Spleen (tissue), 11 donors: Measurements from ENCODE around the gene TM9SF4. TPM values are rescaled to one million over a fixed set of nuclear protein-coding genes. Genes with fewer than 3 reads are reported as not detected.

Experiments used
- DNase-seq: peaks from one replicate; pipeline ENCODE4 v3.0.0-alpha.2; 2020
- H3K27ac ChIP-seq, 8 donors: fragments of 200-600 bp; sonication (generic) in 7 of 8; 1 replicate in 4 of 8; 2 replicates in 4 of 8; pipeline versions ENCODE4 v1.5.0 to v1.8.0; 2016 to 2021; ENCODE audit warnings: inconsistent platforms in 4 of 8, mild to moderate bottlenecking in 4 of 8, moderate library complexity in 1 of 8
- H3K27me3 ChIP-seq, 7 donors: fragments of 200-600 bp; sonication (generic) in 6 of 7; replicated peaks in 1 of 7; 1 replicate in 4 of 7; 2 replicates in 3 of 7; pipeline versions ENCODE4 v1.5.0 to v1.8.0; 2016 to 2021; ENCODE audit warnings: inconsistent platforms in 3 of 7, mild to moderate bottlenecking in 1 of 7
- H3K36me3 ChIP-seq, 6 donors: fragments of 200-600 bp; sonication (generic) in 5 of 6; 1 replicate in 4 of 6; 2 replicates in 2 of 6; pipeline versions ENCODE4 v1.5.0 to v1.8.0; 2016 to 2021; ENCODE audit warnings: inconsistent platforms in 2 of 6
- H3K4me1 ChIP-seq, 6 donors: fragments of 200-600 bp; sonication (generic) in 5 of 6; 1 replicate in 3 of 6; 2 replicates in 3 of 6; pipeline versions ENCODE4 v1.5.0 to v1.8.0; 2016 to 2021; ENCODE audit warnings: inconsistent platforms in 3 of 6
- H3K4me3 ChIP-seq, 8 donors: fragments of 200-600 bp; sonication (generic) in 7 of 8; 1 replicate in 4 of 8; 2 replicates in 4 of 8; pipeline versions ENCODE4 v1.5.0 to v1.8.0; 2016 to 2021; ENCODE audit warnings: inconsistent platforms in 4 of 8, mild to moderate bottlenecking in 4 of 8, moderate library complexity in 2 of 8
- H3K9me3 ChIP-seq, 8 donors: fragments of 200-600 bp; sonication (generic) in 7 of 8; 1 replicate in 4 of 8; 2 replicates in 4 of 8; pipeline versions ENCODE4 v1.5.0 to v1.8.0; 2016 to 2021; ENCODE audit warnings: inconsistent platforms in 4 of 8
- CTCF ChIP-seq, 11 experiments: fragments of 200-600 bp in 7 of 11; fragments of 450-650 bp in 4 of 11; sonication (generic) in 4 of 11; IDR thresholded peaks in 8 of 11; conservative IDR thresholded peaks in 3 of 11; 1 replicate in 7 of 11; 2 replicates in 4 of 11; pipeline versions ENCODE4 v1.4.0 to v1.8.0; 2016 to 2021; ENCODE audit warnings: antibody characterized with exemption in 11 of 11, inconsistent platforms in 4 of 11, mild to moderate bottlenecking in 1 of 11
- POLR2A ChIP-seq, 3 donors: fragments of 450-650 bp; IDR thresholded peaks; one replicate each; pipeline ENCODE4 v1.5.1; 2017; ENCODE audit warnings: antibody characterized with exemption in 3 of 3, mild to moderate bottlenecking in 1 of 3
- POLR2AphosphoS5 ChIP-seq, 3 donors: sonication (generic); formaldehyde crosslinking; IDR thresholded peaks; one replicate each; pipeline ENCODE4 v1.5.1; 2017; ENCODE audit warnings: antibody characterized with exemption in 3 of 3
- WGBS, 5 donors: extraction: QIAGEN DNeasy Blood & Tissue Kit in 3 of 5; methylation state at CpG; one replicate each; pipeline versions ENCODE4 v1.1.5 to v1.1.7; 2013 to 2018; 5-methylcytosine and 5-hydroxymethylcytosine counted together
- intact Hi-C: fragments of 100-400 bp; cut with DNase I; formaldehyde crosslinking; loops from one replicate; pipeline ENCODE4 v1.15.0; 2023; ENCODE audit warnings: low total_unique reads
- polyA plus RNA-seq, 3 donors: library from polyadenylated mRNA; stranded (reverse); fragments of 200-250 nt; gene quantifications; one replicate each; pipeline ENCODE4 v1.2.1, GENCODE V29; 2013
- total RNA-seq, 7 donors: library from RNA; depleted of rRNA in 3 of 7; stranded (reverse); fragments of >200 nt in 3 of 7; fragmentation: NEBNext Ultra II Directional in 4 of 7; extraction: Animal tissue kit (Norgen Biotek cat#: 25700) in 4 of 7; gene quantifications; one replicate each; pipeline versions ENCODE4 v1.1.0 to v1.2.1, GENCODE V29; 2016 to 2021
- donor health status: healthy with polysubstance abuse.
- donor health status: DM: no; HTN: no; CAD: no; lungs with moderate emphysema.
- donor health status: DM: no; HTN: no; CAD: no.
- donor health status: Bipolar disorder and iron deficiency.
- donor health status: healthy.
- donor health status: DM: no; HTN: no; CAD: no.
- donor health status: DM: yes; HTN: yes; CAD: no.

TM9SF4 gene
- total and polyA plus RNA-seq, 10 donors = 12.0 to 58.3 (median 41.0) TPM

DNA sequence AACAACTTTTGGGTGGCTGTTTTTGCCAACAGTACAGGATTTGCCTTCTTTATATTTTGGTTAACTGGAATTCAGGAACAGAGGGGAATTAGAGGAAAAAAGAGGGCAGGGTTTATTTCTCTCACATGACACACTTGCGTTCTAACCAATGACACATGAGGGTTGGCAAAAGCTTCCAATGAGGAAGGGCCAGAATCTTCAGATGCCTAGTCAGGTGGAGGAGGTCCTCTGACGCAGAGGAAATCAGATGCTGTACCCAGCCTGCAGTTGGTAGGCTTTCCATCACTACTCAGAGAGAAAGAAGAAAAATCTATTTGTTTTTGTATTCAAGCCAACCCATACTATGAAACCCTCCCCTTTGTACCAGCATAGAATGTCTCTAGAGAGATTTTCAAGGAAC lies 20.8 kb downstream of the TM9SF4 start:
- intact Hi-C loops = no loop called here
- no peaks in the 10 kb centered on the region for H3K27me3 ChIP-seq
- DNase-seq = no peak
- H3K27ac ChIP-seq = no peak overlapping the region
- 44 to 95% (median 92%) methylated on average over 2 of the region's 2 CpGs for WGBS, 5 donors
- peaks cover 0 to 59% (median 11%) of the 10 kb centered on the region in 6 donors for H3K36me3 ChIP-seq
- no peak overlapping the region for H3K4me3 ChIP-seq
- no peaks in the 10 kb centered on the region for H3K4me1 ChIP-seq
- TF ChIP-seq CTCF (IDR thresholded peaks at IDR 0.05 in 8 of 11, conservative IDR thresholded peaks at IDR 0.05 in 3 of 11) (no peak), POLR2A (IDR thresholded peaks at IDR 0.05) (no peak), POLR2AphosphoS5 (IDR thresholded peaks at IDR 0.05) (no peak)
- H3K9me3 ChIP-seq = no peaks in the 10 kb centered on the region

DNA sequence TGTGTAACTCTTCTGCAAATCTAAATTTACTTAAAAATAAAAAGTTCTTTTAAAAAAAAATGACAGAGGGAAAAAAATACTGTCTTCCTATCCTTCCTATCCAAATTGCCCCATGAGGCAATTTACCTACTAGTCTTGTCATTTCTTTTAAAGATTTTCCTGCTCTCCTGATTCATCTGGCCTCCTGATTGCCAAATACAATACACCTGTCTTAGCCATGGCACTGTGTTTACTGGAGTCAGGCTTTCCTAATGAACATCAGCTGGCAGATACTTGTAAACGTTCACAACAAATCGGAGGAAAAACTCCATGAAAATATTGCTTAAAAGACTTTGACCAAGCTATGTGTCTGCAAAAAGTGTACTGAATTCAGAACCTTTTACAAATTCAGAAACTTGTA lies 21.5 kb downstream of the TM9SF4 start:
- peaks cover 0 to 64% (median 12%) of the 10 kb centered on the region in 6 donors for H3K36me3 ChIP-seq

GRCh38 chr20:32132911-32133549 lies 23.5 kb downstream of the TM9SF4 start:
- Histone ChIP-seq H3K27me3 (no peaks in the 10 kb centered on the region), H3K4me1 (no peaks in the 10 kb centered on the region), H3K4me3 (no peak overlapping the region), H3K27ac (no peak overlapping the region), H3K36me3 (peaks cover 0 to 80% (median 30%) of the 10 kb centered on the region in 6 donors), H3K9me3 (no peaks in the 10 kb centered on the region)
- intact Hi-C loops = no loop called here
- 90 to 94% (median 93%) methylated on average over 10 of the region's 10 CpGs for WGBS, 5 donors
- no peak for TF ChIP-seq POLR2AphosphoS5 (IDR thresholded peaks at IDR 0.05)
- TF ChIP-seq POLR2A (IDR thresholded peaks at IDR 0.05) = no peak
- no peak for TF ChIP-seq CTCF (IDR thresholded peaks at IDR 0.05 in 8 of 11, conservative IDR thresholded peaks at IDR 0.05 in 3 of 11)
- DNase-seq = no peak

More for the DNA sequence above, 21.5 kb downstream of the TM9SF4 start:
- H3K27me3 ChIP-seq = no peaks in the 10 kb centered on the region
- no peak for DNase-seq
- no peaks in the 10 kb centered on the region for H3K9me3 ChIP-seq
- 38 to 93% (median 90%) methylated on average over 2 of the region's 2 CpGs for WGBS, 5 donors
- no peaks in the 10 kb centered on the region for H3K4me1 ChIP-seq
- H3K27ac ChIP-seq = no peak overlapping the region
- no peak for TF ChIP-seq CTCF (IDR thresholded peaks at IDR 0.05 in 8 of 11, conservative IDR thresholded peaks at IDR 0.05 in 3 of 11)
- TF ChIP-seq POLR2AphosphoS5 (IDR thresholded peaks at IDR 0.05) = no peak
- no peak for TF ChIP-seq POLR2A (IDR thresholded peaks at IDR 0.05)
- intact Hi-C loops = no loop called here
- H3K4me3 ChIP-seq = no peak overlapping the region

DNA sequence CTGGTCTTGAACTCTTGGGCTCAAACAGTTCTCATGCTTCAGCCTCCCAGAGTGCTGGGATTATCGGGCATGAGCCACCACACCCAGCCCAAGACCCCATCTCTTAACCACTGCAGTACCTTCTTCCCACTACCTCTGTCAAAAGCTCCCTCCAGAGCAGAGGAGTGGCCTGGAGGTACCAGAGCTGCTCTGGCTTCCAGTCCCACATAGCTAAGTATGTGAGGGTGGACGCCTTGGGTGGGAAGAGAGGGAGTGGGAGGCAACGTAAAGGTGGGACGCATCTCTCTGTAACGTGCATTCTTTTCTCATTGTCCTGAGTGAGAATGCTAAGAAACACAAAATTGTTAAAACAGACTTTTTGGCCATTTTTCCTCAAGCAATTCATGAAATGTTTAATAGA lies 24.5 kb downstream of the TM9SF4 start:
- intact Hi-C loops = no loop called here
- 94 to 99% (median 95%) methylated on average over 5 of the region's 5 CpGs for WGBS, 5 donors
- TF ChIP-seq POLR2AphosphoS5 (IDR thresholded peaks at IDR 0.05) = no peak

More for the DNA sequence above, 24.5 kb downstream of the TM9SF4 start:
- Histone ChIP-seq H3K27ac (no peak overlapping the region), H3K9me3 (no peaks in the 10 kb centered on the region), H3K36me3 (peaks cover 0 to 84% (median 36%) of the 10 kb centered on the region in 6 donors), H3K4me1 (no peaks in the 10 kb centered on the region), H3K4me3 (no peak overlapping the region), H3K27me3 (no peaks in the 10 kb centered on the region)
- DNase-seq = no peak
